Limb (tissue), 2 donors: ENCODE data around the gene ELK4.
"Not testable (repeated sequence)": the region's sequence is repeated elsewhere in the genome, so short reads cannot be mapped to it uniquely, and the experiment has no call there.

ENCODE experiments used
- DNase-seq, 2 donors: peaks; one replicate each; pipeline ENCODE4 v3.0.0-alpha.2; 2016; ENCODE audit errors: extremely low spot score in 2 of 2

ELK4 gene

DNA sequence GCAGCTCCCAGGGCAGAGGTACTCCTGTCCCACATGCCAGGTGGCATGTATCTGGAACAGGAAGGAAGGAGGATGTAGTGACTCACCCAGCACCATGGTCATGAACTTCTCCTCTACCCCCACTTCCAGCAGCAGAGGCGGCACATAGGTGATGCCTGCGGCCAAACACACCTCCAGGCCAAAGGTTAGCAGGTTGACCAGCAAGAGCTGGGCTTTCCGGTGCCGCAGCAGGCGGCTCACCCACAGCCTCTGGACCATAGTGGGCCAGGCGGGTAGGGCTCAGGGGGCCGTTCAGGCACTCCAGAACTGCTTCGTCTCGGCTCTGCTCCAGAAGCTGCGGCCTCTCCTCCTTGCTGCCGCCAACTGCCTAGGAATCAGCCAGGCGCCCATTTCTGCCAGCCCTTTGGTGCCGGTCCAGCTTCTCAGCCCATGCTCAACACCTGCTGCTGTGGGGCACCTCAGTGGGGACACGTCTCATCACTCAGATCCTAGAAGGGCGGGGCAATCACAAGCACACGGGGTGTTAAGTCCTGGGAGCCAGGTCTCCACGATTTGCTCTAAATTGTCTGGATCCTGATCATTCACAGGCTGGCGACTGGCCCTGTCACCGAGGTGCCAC is 32.7 kb upstream of the ELK4 start:
- no peak for DNase-seq

DNA sequence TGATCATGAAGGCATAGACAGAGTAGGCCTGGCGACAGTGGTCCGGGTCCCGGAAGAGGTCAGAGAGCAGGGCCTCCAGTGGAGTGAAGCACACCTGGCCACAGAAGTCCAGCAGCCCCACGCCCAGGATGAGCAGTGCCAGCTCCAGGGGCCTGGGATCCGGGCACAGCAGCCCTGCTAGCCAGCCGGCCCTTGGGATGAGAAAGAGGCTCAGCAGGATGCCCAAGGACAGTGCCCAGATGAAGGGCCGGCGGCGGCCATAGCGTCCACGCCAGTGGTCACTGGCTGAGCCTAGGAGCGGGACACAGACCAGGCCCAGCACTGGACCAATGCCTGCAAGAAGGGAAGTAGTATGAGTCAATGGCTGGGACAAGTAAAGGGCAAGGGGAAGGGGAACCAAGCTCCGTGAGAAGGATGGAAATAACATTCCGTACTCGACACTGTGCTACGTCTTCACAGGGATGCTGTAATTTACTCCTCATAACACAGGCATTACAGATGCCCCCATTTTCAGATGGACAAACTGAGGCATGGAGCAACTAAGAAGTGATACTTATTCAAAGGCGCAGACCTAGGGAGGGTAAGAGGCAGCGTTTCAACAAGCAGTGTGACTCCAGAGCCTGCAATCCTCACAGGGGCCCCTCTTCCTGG is 31.6 kb upstream of the ELK4 start:
- DNase-seq, result no peak

- no peak for DNase-seq
Observed at GRCh38 chr1:205662791-205663190, 31.0 kb upstream of the ELK4 start.

- no peak for DNase-seq
Observed at GRCh38 chr1:205662135-205662738, 30.4 kb upstream of the ELK4 start.

- DNase-seq, result no peak
Observed at GRCh38 chr1:205661429-205662134, 29.8 kb upstream of the ELK4 start.

DNA sequence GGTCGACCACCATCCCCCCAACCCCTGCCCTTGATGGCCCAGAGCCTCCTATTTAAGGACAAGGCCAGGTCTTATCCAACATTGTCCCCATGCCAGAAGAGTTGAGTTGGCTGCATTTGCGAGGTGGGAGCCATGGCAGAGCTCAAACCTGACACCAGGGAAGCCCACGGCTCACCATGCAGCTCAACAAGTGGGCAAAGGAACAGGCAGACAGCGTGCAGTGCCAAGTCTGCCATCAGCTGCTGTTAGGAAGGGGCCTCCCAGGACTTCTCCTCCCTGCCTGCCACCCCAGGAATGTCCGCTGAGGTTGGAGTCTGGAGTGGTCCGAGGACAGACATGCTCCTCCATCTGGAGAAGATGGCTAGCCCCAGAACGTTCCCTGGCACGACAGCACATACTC is 28.6 kb upstream of the ELK4 start:
- DNase-seq, result no peak

- DNase-seq, result peak; percentile 63 to 90
Observed at GRCh38 chr1:205658943-205659581, 27.3 kb upstream of the ELK4 start.

DNA sequence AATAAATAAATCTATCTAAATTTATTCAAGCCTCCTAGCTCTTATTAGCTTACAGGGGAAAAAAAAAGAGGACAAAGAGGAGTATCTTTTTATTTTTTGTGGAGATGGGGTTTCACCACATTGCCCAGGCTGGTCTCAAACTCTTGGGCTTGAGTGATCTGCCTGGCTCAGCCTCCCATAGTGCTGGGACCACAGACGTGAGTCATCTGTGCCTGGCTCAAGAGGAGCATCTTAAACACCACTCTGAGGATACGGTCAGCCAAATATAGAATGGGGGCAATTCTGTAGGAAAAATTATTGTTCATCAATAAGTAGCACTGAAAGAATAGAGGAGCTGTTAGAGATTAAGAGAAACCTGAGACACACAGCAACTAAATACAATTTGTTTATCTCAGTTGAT is 24.4 kb upstream of the ELK4 start:
- DNase-seq, result no peak

DNA sequence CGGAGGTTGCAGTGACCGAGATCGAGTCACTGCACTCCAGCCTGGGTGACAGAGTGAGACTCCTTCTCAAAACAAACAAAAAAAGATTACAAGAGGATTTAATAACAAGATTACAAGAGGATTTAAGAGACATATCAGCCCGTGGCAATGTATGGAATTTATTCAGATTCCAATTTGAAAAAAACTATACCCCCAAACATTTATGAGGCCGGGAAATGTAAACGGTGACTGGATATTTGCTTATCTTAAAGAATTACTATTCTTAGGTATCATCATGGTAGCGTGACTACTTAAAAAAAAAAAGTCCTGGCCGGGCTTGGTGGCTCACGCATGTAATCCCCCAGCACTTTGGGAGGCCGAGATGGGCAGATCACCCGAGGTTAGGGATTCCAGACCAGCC is 21.2 kb upstream of the ELK4 start:
- DNase-seq, result no peak

DNA sequence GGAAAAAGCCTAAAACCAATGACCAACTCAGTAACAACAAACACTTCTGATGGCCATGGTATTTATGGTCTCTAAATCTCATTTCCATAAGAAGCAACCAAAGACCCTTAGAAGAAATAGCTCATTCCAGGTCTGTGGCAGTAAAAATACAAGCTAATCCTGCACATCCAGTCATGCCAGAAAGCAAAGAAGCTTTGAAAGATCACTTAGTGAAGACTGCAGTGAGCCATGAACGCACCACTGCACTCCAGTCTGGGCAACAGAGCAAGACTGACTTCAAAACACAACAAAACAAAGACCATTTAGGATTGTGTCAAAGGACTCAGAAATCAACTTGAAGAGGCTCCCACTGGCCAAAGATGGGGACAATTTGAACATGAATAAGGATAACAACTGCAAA is 18.4 kb upstream of the ELK4 start:
- no peak for DNase-seq

- DNase-seq, result no peak
Observed at GRCh38 chr1:205645519-205645918, 13.7 kb upstream of the ELK4 start.

DNA sequence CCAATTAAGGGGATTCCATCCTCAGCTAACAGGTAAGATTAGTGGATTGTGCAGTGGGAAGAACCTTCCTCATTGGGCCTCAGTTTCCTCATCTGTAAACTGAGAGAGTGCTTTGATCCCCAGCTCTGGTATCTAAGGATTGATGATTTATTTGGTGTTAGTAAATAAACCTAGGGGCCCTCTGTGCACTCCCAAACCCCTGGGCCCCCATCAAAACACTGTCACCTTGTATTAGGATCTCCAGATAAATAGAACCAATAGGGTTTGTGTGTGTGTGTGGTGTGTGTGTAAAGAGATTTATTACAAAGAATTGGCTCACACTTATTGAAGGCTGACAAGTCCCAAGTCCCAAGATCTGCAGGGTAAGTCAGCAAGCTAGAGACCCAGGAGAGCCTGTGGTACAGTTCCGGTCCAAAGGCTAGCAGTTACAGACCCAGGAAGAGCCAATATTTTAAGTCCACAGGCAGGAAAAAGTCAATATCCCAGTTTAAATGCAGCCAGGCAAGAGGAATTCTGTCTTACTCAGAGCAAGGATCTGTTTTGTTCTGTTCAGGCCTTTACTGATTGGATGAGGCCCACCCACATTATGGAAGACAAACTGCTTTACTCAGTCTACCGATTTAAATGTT is 11.0 kb upstream of the ELK4 start:
- DNase-seq, result no peak

DNA sequence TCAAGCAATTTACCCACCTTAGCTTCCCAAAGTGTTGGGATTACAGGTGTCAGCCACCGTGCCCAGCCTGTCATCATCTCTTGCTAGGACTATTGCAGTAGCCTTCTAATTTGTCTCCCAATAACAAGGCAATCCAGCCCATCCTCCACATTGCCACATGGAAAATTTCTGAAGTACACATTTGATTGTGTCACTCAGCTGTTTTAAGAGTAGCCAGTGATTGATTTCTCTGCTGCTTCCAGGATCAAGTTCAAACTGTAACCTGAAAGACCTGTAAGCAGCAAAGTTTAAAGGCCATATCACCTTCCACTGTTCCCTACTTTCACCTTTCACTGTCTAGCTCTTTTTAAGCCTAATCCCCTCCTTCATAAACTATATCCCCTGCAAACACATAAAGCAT is 7.8 kb upstream of the ELK4 start:
- no peak for DNase-seq

GRCh38 chr1:205637854-205638468 is 6.2 kb upstream of the ELK4 start:
- no peak for DNase-seq

DNA sequence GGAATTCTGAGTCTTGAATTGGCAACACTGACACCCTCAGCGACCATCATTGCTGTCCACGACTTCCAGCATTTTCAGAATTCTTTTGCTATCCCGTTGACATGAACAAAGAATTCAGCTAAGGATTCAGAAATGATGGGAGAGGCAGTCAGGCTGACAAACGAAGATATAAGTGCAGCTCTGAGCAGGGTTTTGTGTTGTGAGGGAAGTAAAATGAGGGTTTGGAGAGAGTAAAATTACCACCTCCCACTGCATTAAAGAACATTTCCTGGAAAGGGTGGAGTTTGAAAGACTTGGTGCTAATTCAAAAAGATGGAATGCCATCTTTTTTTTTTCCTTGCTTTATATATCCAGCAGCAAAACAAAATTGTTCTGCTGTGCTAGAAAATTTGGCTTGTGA is 4.9 kb upstream of the ELK4 start:
- peak in 1 of 2 donors; percentile 24 for DNase-seq

DNA sequence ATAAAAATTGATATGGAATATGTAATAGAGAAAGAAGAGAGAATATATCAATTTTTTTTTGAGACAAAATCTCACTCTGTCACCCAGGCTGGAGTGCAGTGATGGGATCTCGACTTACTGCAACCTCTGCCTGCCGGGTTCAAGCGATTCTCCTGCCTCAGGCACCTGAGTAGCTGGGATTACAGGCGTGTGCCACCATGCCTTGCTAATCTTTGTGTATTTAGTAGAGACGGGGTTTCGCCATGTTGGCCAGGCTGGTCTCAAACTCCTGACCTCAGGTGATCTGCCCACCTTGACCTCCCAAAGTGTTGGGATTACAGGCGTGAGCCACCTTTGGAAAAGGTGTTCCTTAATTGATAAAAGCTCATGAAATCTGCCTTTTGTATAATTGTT is 4.3 kb upstream of the ELK4 start:
- not testable (repeated sequence) for DNase-seq

DNA sequence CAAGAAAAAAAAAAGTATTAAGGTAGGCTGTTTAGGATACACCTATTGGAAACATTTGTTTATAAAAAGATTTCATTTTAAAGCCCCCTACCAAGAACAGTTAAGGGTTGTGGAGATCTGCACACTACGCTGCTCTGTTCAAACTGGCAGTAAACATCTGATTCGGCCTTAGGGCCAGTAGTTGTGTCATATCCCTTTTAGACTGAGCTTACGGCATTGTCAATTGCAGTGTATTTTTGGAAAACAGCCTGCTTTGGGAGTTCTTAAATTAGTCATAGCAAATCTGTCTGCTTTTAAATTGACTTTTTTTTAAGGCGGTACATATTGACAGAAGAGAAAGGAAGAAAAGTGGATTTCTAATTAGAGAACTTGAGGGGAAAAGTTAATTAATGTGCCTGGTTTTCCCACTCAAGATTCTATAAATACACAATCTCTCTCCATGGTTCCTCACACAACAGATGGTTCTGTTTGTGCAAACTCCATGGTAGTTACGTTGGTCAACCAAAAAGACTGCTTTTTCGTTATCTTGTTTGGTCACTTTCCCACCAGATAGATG is 1.7 kb upstream of the ELK4 start:
- DNase-seq, result no peak

- no peak for DNase-seq
Observed at GRCh38 chr1:205632669-205633169, 908 bp upstream of the ELK4 start.

GRCh38 chr1:205631010-205631767 is 622 bp downstream of the ELK4 start:
- DNase-seq, result peak; percentile 75 to 84

GRCh38 chr1:205630651-205631009 is 1.2 kb downstream of the ELK4 start:
- DNase-seq, result no peak
